HUES48 (cell line): ENCODE measurements around the gene PITPNM3.

Experiments
- H3K27ac ChIP-seq: one replicate; pipeline ENCODE4 v1.7.0; 2013; ENCODE audit warnings: low read depth, low read length, inconsistent platforms
- H3K27me3 ChIP-seq: 2 replicates; pipeline ENCODE4 v1.6.1; 2013; ENCODE audit warnings: mild to moderate bottlenecking, low read length; ENCODE audit not compliant: control insufficient read depth, insufficient read depth
- H3K36me3 ChIP-seq: 2 replicates; pipeline ENCODE4 v1.6.1; 2013; ENCODE audit warnings: low read length; ENCODE audit not compliant: control insufficient read depth, insufficient read depth
- H3K4me1 ChIP-seq: 2 replicates; pipeline ENCODE4 v1.6.1; 2013; ENCODE audit warnings: mild to moderate bottlenecking, low read length; ENCODE audit not compliant: control insufficient read depth, insufficient read depth
- H3K4me3 ChIP-seq: 2 replicates; pipeline ENCODE4 v1.5.1; 2013; ENCODE audit warnings: mild to moderate bottlenecking, low read depth, low read length
- H3K9ac ChIP-seq: 2 replicates; pipeline ENCODE4 v1.6.1; 2013; ENCODE audit warnings: mild to moderate bottlenecking, low read depth, low read length, moderate library complexity
- H3K9me3 ChIP-seq: 2 replicates; pipeline ENCODE4 v1.6.1; 2013; ENCODE audit warnings: low read length; ENCODE audit not compliant: control insufficient read depth, insufficient read depth

PITPNM3 gene

DNA sequence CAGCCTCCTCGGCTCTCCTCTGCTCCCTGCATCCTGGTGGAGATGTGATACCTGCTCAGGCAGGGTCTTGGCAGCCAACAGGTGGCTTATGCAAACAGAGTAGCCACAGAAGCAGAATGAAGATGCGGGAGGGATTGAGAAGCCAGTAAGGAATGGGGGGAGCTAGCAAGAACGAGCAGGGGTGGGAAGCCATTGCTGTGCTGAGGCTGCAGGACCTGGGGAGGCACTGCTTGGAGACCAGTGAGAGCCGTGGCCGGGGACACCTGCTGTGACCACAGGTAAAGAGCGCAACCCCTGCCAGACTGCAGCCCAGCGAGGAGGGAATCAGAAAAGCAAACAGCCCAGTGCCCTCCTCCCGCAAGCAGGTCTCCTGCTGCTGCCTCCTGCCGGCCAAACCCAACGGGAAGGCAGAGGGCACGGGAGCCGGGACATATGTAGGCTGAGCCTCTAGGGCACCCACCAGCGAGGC lies 136.1 kb downstream of the PITPNM3 start:
- H3K4me1 ChIP-seq, result 0 out of 2 replicates have a peak, but pooled peaks cover 4% of the 10 kb centered on the region
- no peaks in the 10 kb centered on the region for H3K9me3 ChIP-seq
- no peak overlapping the region for H3K27ac ChIP-seq
- H3K36me3 ChIP-seq, result no peaks in the 10 kb centered on the region
- no peak overlapping the region for H3K9ac ChIP-seq
- H3K27me3 ChIP-seq, result no peaks in the 10 kb centered on the region
- peak overlapping the region; percentile 7; the same call in 1 of the 2 replicates for H3K4me3 ChIP-seq

DNA sequence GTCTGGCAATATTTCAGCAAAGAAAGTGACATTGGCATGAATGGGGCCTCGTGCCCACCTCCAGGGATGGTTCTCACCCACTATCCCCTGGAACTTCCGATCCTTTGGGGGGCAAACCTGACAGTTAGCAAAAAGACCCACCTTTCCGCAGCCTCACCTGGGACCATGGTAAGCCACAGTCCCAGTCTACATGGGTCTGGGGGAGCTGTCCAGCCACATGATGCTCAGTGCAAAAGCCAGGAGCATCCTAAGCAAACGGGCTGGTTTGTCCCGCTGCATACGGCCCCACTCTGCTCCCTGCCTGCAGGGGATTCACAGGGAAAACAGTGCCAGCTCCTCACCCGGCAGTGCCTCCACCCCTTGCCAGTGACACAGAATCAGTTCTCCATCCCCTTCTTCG lies 140.7 kb downstream of the PITPNM3 start:
- H3K27me3 ChIP-seq, result no peaks in the 10 kb centered on the region
- H3K9ac ChIP-seq, result no peak overlapping the region
- no peak overlapping the region for H3K27ac ChIP-seq
- H3K36me3 ChIP-seq, result no peaks in the 10 kb centered on the region
- H3K9me3 ChIP-seq, result no peaks in the 10 kb centered on the region
- no peak overlapping the region for H3K4me3 ChIP-seq
- 0 out of 2 replicates have a peak, but pooled peaks cover 4% of the 10 kb centered on the region for H3K4me1 ChIP-seq

DNA sequence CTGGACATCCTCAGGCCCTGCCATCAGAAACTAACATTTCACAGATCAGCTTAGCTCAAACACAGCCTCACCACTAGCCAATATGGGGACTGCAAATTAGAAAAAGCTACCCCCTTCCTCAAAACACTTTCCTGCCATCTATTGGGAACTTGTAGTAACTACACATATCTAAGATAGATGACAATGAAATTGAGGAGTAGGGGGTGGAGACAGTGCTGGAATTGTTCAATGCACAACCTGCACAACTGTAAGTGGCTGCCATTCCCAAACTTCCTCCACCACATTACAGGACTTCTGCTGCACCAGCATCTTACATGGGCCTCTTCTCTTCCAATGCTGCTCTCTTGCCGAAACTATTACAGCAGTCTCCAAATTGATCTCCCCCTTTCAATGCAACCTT lies 143.3 kb downstream of the PITPNM3 start:
- Histone ChIP-seq H3K27ac (no peak overlapping the region), H3K9me3 (no peaks in the 10 kb centered on the region), H3K36me3 (no peaks in the 10 kb centered on the region), H3K9ac (no peak overlapping the region), H3K4me3 (no peak overlapping the region), H3K27me3 (no peaks in the 10 kb centered on the region), H3K4me1 (no peaks in the 10 kb centered on the region)

DNA sequence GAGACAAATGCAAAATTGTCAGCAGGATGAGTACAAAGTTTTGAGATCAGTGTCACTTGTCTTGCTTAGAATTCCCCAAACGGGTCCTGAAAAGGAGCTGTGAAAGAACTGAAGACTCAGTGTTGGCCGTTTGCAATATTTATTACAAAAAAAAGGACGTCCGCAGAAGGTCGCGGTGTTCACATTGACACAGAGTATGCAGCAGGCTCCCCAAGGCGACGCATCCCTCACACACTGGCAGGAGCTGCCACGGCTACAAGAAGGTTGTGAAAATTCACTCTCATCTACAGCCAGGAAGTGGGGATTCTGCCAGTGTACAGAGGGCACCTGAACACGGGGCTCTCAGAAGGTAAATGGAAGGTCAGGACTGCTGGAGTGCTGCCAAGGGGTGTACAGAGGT lies 147.6 kb downstream of the PITPNM3 start:
- no peaks in the 10 kb centered on the region for H3K9me3 ChIP-seq
- H3K27ac ChIP-seq, result no peak overlapping the region
- H3K36me3 ChIP-seq, result no peaks in the 10 kb centered on the region
- H3K9ac ChIP-seq, result no peak overlapping the region
- H3K27me3 ChIP-seq, result no peaks in the 10 kb centered on the region
- no peaks in the 10 kb centered on the region for H3K4me1 ChIP-seq
- no peak overlapping the region for H3K4me3 ChIP-seq

DNA sequence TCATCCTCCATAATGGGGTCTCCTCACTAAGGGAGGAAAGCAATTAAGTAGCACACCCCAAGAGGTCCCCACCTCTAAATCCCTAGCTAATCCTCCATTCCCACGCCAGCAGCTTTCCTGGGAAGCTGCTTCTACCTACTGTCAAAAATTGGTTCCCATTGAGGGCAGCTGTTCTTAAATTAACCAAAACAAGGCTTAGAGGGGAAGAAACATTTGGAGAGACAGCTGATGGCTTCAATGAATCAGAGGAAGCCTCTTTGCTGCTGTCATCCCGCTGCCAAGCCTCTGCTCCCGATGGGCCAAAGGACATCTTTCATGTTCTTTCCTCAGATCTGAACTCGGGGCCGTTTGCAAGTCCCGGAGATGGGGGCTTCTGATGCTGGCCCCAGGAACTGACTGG lies 148.1 kb downstream of the PITPNM3 start:
- no peaks in the 10 kb centered on the region for H3K9me3 ChIP-seq

DNA sequence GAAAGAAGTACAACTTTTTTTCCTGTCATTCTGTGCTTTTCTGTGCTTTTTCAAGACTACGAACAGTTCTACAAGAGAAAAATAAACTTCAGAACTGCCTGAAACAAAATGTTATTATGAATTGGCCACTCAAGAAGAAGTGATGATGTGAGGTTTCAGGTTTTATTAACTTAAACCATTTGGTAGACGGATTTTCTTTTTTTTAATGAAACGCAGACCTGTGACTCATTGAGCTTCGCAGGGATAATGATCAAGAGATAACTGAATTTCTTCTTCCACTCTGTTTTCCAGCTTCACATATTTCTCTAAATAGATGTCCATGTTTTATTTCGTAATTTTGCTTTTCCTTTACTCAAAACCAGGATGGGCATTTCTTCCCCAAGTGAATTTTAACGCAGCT lies 154.1 kb downstream of the PITPNM3 start:
- Histone ChIP-seq H3K36me3 (no peaks in the 10 kb centered on the region), H3K9ac (no peak overlapping the region), H3K4me1 (no peaks in the 10 kb centered on the region), H3K27ac (no peak overlapping the region), H3K9me3 (0 out of 2 replicates have a peak, but pooled peaks cover 2% of the 10 kb centered on the region), H3K27me3 (no peaks in the 10 kb centered on the region), H3K4me3 (no peak overlapping the region)

More for the DNA sequence above, 148.1 kb downstream of the PITPNM3 start:
- Histone ChIP-seq H3K27me3 (no peaks in the 10 kb centered on the region), H3K4me3 (no peak overlapping the region), H3K27ac (no peak overlapping the region), H3K36me3 (no peaks in the 10 kb centered on the region), H3K4me1 (no peaks in the 10 kb centered on the region), H3K9ac (no peak overlapping the region)
